SU-DHL-6 (cell line): Measurements from ENCODE around the gene KCNC1.

ENCODE experiments used
- H2AFZ ChIP-seq: fragments of 200-600 bp; sonication (generic); 2 replicates; pipeline ENCODE4 v1.6.1; 2014; ENCODE audit warnings: low read depth, mild to moderate bottlenecking, moderate library complexity, mixed read lengths, antibody characterized with exemption, low read length; ENCODE audit not compliant: severe bottlenecking
- H3F3A ChIP-seq: fragments of 200-600 bp; shearing (Covaris generic); 2 replicates; pipeline ENCODE4 v1.6.0; 2016; ENCODE audit warnings: antibody characterized with exemption, mild to moderate bottlenecking; ENCODE audit not compliant: insufficient read depth
- H3K27ac ChIP-seq: fragments of 200-600 bp; sonication (generic); 2 replicates; pipeline ENCODE4 v1.5.1; 2016; ENCODE audit warnings: low read depth, mild to moderate bottlenecking, low read length, moderate library complexity, mixed read lengths
- H3K27me3 ChIP-seq: fragments of 200-600 bp; sonication (generic), shearing (Covaris generic); 2 replicates; pipeline ENCODE4 v1.6.0; 2014; ENCODE audit warnings: mild to moderate bottlenecking, low read length
- H3K36me3 ChIP-seq: fragments of 200-600 bp; sonication (generic); 2 replicates; pipeline ENCODE4 v1.6.1; 2014; ENCODE audit warnings: mild to moderate bottlenecking, low read length, mixed read lengths
- H3K4me2 ChIP-seq: fragments of 300-600, 200-600 bp; shearing (Covaris generic), sonication (generic); 2 replicates; pipeline ENCODE4 v1.6.0; 2014; ENCODE audit warnings: low read length, low read depth, mild to moderate bottlenecking; ENCODE audit not compliant: poor library complexity, severe bottlenecking
- H3K4me3 ChIP-seq: fragments of 200-600 bp; sonication (generic); 2 replicates; pipeline ENCODE4 v1.5.1; 2014; ENCODE audit warnings: antibody characterized with exemption, low read length, mild to moderate bottlenecking, mixed read lengths; ENCODE audit not compliant: insufficient read depth, poor library complexity, severe bottlenecking
- H3K79me2 ChIP-seq: fragments of 200-600 bp; sonication (generic); 2 replicates; pipeline ENCODE4 v1.6.1; 2014; ENCODE audit warnings: mild to moderate bottlenecking, low read length, moderate library complexity; ENCODE audit not compliant: insufficient read depth
- H3K9ac ChIP-seq: fragments of 200-600 bp; sonication (generic); 2 replicates; pipeline ENCODE4 v1.7.0; 2014; ENCODE audit warnings: mild to moderate bottlenecking, low read length
- H3K9me2 ChIP-seq: fragments of 200-600 bp; sonication (generic); replicated peaks from 2 replicates; pipeline ENCODE4 v1.6.1; 2014; ENCODE audit warnings: low read length; ENCODE audit not compliant: insufficient read depth
- H3K9me3 ChIP-seq: fragments of 200-600 bp; sonication (generic); 2 replicates; pipeline ENCODE4 v1.6.1; 2014; ENCODE audit warnings: low read length, mixed read lengths; ENCODE audit not compliant: insufficient read depth
- H4K20me1 ChIP-seq: fragments of 200-600 bp; sonication (generic); 2 replicates; pipeline ENCODE4 v1.6.1; 2014; ENCODE audit warnings: low read depth, mild to moderate bottlenecking, antibody characterized with exemption, low read length, moderate library complexity, mixed read lengths
- EZH2phosphoT487 ChIP-seq: fragments of 200-600 bp; sonication (generic), shearing (Covaris generic); conservative IDR thresholded peaks from 2 replicates; pipeline ENCODE4 v1.6.1; 2018; ENCODE audit warnings: mild to moderate bottlenecking, antibody characterized with exemption, low read length, moderate library complexity, mixed read lengths
- TF ChIP-seq, protein P1 (sequence below): fragments of 200-600 bp; sonication (generic); IDR thresholded peaks from one replicate; pipeline ENCODE4 v1.5.1; 2017; ENCODE audit warnings: antibody characterized with exemption, mild to moderate bottlenecking, low read length, moderate library complexity; ENCODE audit not compliant: insufficient read depth, poor library complexity, severe bottlenecking

Gene KCNC1

GRCh38 chr11:17736579-17736893 lies 2.0 kb downstream of the KCNC1 start:
- Histone ChIP-seq H3F3A (no peaks in the 10 kb centered on the region), H3K4me2 (no peak overlapping the region), H3K9me2 (no peaks in the 10 kb centered on the region), H3K27me3 (no peaks in the 10 kb centered on the region), H4K20me1 (no peaks in the 10 kb centered on the region), H3K27ac (no peak overlapping the region), H3K9ac (no peak overlapping the region), H3K79me2 (no peaks in the 10 kb centered on the region), H3K4me3 (no peak overlapping the region), H3K9me3 (no peaks in the 10 kb centered on the region), H2AFZ (no peak overlapping the region), H3K36me3 (no peaks in the 10 kb centered on the region)
- no peak for TF ChIP-seq EZH2phosphoT487
- TF ChIP-seq, protein P1, sequence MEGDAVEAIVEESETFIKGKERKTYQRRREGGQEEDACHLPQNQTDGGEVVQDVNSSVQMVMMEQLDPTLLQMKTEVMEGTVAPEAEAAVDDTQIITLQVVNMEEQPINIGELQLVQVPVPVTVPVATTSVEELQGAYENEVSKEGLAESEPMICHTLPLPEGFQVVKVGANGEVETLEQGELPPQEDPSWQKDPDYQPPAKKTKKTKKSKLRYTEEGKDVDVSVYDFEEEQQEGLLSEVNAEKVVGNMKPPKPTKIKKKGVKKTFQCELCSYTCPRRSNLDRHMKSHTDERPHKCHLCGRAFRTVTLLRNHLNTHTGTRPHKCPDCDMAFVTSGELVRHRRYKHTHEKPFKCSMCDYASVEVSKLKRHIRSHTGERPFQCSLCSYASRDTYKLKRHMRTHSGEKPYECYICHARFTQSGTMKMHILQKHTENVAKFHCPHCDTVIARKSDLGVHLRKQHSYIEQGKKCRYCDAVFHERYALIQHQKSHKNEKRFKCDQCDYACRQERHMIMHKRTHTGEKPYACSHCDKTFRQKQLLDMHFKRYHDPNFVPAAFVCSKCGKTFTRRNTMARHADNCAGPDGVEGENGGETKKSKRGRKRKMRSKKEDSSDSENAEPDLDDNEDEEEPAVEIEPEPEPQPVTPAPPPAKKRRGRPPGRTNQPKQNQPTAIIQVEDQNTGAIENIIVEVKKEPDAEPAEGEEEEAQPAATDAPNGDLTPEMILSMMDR = no peak

DNA sequence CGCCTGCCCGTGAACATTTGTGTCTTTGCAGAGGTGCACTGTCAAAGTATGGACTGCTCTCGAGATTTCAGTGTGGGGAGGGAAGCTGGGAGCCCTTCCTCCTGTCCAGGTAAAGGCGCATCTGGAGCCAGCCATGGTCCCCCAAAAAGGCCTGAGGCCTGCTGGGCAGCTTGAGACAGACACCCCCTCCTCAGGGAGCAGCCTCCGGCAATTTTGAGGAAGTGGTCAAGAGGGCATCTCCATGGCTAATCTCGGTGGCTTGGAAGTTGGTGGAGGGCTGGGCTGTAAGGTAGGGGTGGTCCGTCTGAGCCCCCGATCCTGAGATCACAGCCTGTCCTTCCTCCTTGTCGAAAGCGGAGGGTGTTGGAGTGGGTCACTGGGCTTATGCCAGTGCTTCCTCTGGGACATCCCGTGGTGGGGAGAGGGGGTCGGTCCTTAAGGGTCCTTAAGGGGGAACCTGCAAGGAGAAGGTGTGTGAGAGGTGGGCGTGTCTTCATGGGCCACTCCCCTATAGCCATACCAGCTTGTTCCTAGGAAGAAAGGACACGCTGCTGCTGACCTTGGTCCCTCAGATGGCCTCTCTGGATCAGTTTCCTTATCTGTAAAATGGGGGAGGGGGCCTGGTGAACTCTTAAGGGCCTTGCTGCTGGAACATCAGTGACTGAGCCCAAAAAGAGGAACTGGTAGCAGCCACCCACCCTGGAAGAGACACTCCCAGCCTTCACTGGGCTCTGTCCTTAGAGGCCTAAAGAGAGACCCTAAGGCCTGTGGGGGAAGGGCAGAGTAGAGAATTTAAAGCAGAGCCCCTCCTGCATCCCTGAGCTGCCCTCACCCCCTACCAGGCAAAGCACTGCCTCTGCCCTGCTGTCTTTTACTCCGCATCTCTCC lies 2.6 kb downstream of the KCNC1 start:
- Histone ChIP-seq H3F3A (no peaks in the 10 kb centered on the region), H3K9ac (no peak overlapping the region), H3K4me3 (no peak overlapping the region), H3K27ac (no peak overlapping the region), H3K9me3 (no peaks in the 10 kb centered on the region), H2AFZ (no peak overlapping the region), H3K79me2 (no peaks in the 10 kb centered on the region), H4K20me1 (no peaks in the 10 kb centered on the region), H3K27me3 (no peaks in the 10 kb centered on the region), H3K36me3 (no peaks in the 10 kb centered on the region), H3K9me2 (no peaks in the 10 kb centered on the region), H3K4me2 (no peak overlapping the region)
- TF ChIP-seq, protein P1 = no peak
- TF ChIP-seq EZH2phosphoT487 = no peak

- no peak for TF ChIP-seq EZH2phosphoT487
- TF ChIP-seq, protein P1 = no peak
- Histone ChIP-seq H3K9ac (no peak overlapping the region), H3K36me3 (no peaks in the 10 kb centered on the region), H3K79me2 (no peaks in the 10 kb centered on the region), H3K27ac (no peak overlapping the region), H3K9me2 (no peaks in the 10 kb centered on the region), H3K9me3 (no peaks in the 10 kb centered on the region), H2AFZ (no peak overlapping the region), H3K4me2 (no peak overlapping the region), H3F3A (no peaks in the 10 kb centered on the region), H4K20me1 (no peaks in the 10 kb centered on the region), H3K4me3 (no peak overlapping the region), H3K27me3 (no peaks in the 10 kb centered on the region)
Measured at GRCh38 chr11:17738151-17738973, 3.8 kb downstream of the KCNC1 start.
